HG03457 (cell line): ENCODE measurements around the gene ARID1B.
"Not testable (repeated sequence)": the region's sequence is repeated elsewhere in the genome, so short reads cannot be mapped to it uniquely, and the experiment has no call there.

Experiments used
- ATAC-seq: cut with Tn5 transposase; IDR thresholded peaks from one replicate; pipeline ENCODE4 v1.9.1; 2021; ENCODE audit warnings: moderate number of reproducible peaks; ENCODE audit not compliant: unreplicated experiment

Gene ARID1B

DNA sequence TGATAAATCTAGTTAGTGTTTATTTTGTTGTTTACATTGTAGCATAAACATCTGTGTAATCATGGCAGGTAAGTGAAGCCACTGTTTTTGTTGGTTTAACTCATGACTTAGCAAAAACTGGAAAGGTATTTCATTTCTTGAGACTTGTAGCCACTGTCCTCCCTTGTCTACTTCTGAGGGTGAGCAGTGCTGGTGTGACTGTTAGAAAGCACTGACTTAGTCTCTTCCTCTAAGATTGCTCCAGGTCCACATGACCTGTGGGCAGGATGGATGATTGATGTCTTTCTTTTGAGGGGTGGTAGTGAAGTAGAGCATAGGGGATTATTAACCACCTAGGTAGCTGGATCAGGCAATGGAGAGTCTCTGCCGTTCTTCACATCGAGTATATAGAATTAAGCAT lies 203.8 kb downstream of the ARID1B start:
- ATAC-seq = no peak

DNA sequence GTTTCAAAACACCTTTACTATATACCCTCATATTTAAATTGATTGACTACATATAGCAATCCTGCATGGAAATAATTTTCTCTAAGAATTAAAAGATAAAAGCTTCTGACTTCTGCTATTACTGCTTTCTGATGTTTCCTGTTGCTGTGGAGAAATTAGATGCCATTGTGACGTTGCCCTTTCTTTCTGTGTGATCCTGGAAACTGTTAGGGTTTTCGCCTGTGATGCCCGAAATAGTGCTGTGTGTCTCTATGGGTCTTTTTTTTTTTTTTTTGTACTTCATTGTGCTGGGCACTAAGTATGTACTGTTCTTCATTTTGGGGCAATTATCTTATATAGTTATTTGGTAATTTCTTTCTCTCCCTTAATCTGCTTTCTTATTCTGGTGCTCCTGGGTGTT lies 205.0 kb downstream of the ARID1B start:
- ATAC-seq = no peak

DNA sequence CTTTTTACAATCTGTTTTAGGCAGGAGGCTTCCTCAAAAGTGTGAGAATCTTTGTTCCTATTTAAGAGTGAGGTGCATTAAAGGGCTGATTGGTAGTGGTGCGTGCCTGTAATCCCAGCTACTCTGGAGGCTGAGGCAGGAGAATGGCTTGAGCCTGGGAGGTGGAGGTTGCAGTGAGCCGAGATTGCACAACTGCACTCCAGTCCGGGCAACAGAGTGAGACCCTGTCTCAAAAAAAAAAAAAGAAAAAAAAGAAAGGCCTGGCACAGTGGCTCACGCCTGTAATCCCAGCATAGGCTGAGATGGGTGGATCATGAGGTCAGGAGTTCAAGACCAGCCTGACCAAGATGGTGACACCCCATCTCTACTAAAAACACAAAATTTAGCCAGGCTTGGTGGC lies 205.7 kb downstream of the ARID1B start:
- ATAC-seq = not testable (repeated sequence)

DNA sequence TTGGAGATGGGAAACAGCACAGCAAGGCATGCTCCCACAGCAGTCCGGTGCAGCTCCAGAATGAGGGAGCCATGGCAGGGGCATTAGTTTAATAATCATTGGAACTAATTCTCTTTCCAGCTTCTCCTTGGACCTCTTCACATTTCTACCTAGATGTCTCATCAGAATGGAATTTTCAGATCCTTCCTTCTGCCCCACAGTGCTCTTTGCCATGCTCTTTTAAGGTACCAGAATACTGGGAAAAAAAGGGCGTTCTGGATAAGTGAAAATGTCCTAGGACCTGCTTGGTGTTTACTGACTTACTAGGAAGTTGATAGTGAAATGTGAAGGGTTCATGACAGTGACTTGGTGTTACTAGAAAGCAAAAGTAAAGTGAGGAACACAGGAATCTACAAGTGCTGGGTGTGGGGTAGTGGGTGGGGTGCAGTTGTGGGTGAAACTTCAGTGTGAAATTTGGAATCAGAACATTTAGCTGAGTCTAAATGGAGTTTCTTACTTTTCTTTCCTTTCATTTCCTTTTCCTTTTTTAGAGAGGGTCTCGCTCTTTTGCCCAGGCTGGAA lies 207.1 kb downstream of the ARID1B start:
- ATAC-seq = no peak

DNA sequence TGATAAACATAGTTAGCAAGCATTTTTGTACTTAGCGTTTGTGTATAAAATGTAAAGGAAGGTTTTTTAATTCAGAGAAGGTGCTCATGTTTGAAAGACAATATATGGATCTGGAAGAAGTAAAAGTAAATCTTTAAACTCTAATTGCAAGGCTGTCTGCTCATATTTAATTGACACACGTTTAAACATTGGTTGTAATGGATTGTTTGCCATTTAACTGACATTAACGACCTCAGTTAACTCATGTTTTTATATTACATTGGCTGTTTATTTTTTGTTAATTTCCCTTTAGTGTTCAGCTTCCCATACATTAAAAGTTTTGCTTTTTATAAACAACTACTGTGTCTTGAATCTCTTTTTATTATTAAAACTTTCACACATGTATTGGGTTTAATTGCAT lies 208.1 kb downstream of the ARID1B start:
- no peak for ATAC-seq

DNA sequence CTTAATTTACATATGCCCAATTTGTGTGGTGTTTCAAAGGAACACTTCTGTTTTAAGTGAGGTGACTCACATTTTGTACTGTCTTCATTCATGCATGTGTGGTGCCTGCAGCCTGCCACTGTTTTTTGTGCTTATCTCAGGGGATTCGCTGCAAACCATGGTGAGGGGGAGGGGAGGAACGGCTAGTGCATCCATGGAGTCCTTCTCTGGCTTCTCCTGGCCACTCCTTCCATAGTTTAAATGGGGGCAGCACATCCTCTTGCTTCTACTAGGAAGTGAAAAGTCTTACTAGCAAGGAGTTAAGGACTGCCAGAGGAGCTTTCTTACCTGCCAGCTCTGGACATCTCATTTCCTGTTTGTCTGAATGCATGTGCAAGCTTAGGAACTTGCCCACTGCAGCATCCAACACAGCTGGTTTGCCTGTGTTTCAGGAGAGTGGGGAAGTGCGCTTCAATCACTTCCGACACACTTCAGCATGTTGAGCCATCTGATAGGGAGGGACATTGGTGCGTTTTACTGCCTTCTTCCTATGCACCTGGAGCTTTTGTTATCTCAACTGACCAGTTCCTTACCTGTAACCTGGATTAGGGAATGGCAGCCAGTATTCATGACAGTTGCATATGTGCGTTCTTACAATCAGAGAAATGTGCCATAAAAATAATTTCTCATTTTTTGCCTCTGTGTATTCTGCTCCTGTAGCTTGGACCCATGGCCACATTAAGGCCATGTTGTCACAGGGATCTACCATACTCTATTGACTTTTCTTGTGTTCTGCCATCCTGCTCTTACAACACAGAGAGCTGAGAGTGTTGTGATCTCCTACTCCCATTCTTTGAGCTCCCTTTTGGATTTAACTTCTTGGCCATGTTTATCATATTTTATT lies 211.3 kb downstream of the ARID1B start:
- ATAC-seq = peak; percentile 67

DNA sequence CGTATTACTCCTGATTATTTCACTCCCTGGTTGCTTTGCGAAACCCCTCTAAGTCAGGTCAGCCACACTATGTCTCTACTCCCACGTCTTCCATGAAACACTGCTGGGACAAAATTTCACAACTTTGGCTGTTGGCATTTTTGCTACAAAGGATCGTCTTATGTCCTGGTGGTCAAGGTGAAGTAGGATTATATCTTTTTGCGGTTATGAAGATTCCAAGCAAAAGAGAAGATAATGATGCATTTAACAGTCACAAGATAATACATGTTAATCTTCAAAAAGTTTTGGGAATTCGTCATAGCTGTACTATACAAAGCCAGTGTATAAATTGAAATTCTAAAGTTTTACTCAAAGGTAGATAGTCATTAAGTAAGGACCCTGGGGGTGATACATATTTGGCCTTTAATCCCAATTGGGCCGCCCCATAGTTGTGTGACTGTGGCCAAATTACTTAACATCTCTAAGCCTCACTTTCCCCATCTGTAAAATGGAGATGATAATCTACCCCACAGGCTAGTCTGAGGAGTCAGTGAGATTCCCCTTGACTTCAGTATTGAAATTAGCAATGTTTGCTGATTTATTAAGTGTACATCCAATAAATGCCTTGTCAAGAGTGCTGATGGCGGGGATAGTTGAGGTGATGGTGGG lies 212.1 kb downstream of the ARID1B start:
- no peak for ATAC-seq

DNA sequence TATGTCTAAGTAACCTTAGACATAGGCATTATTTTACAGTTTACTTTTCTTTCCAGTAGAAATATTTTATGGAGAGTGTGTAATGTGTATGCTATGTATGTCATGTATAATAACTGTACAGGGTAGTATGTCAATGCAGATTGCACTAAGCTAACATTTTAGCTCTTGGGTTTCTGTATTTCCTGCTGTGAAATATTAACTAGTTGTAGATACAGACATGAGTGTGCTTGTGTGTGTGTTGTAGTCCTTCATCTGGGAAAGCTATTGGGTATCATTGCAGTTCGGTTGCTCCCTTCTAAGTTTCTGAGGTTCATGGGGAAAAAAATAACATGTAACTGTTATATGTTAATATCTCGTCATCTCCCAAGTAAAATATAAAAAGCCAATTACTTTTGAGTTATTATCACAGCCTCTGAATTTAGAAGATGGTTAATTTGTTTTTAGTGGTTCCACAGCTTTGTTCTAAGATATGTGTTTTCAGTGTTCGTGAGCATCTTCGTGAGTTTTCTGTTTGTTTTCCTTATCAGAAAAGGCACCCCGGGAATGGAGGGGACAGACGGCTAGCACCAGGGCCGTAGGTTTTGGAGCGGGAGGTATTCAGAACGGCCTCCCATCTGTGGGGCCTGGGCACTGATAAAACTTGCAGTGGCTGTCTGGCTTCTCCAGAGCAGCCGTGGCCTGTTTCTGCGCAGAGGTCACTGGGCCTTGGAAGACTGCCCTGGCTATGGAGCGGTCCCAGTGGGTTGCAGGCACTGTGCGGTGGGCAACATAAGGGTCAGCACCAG lies 215.0 kb downstream of the ARID1B start:
- ATAC-seq = no peak

DNA sequence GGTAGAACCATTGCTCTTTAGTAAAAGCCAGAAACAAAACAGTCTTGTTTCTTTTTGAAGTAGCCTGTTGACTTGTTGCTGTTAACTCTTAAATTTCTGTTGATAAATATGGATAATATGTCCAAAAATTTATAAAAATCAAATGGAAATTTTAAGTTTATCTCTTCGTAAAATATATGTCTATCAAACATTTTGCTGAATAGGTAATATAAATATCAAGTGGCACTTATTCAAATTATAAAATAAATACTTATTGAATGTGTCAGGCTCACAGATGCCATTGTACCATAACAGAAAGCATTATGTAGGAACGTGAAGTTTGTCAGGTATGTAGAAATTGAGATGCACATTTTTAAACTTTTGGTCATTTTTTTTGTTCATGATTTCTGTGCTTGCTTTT lies 216.5 kb downstream of the ARID1B start:
- ATAC-seq = no peak

DNA sequence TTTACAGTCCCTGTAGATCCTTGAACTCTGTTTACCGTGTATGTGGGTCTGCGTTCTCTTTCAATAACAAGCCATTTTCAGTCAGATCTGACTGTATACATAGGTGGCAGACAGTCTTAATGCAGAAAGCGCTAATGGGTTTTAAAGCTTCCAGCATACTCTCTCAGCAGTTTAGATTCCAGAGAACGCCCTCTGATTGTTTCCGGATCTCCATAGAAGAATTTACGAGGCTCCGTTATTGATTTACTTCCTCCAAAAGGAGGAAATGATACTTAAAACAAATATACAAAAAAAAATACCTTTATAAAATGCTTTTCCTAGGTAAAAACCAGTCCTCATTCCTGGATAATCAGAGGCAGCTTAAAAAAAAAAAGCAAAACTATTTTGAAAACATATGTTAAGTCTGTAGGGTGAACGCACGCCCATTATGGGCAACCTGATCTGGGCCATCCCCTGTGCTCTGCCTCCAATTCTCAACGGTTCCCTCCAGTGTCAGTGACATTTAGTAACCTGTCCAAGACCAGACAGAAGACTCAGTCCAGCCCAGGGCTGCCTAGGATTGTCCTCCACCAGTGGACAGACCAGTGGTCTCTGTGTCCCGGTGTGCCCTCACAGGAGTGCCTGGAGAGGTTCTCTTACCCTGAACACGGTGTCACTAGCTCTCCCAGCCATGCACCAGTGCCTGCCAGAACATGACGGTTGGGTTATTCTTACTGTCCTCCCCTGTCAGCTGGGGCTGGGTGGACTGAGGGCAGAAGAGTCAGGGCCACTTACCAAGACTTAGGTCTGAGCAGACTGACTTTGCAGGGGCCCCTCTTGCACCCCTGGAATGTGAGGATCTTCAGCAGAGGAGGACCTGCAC lies 217.3 kb downstream of the ARID1B start:
- ATAC-seq = no peak

DNA sequence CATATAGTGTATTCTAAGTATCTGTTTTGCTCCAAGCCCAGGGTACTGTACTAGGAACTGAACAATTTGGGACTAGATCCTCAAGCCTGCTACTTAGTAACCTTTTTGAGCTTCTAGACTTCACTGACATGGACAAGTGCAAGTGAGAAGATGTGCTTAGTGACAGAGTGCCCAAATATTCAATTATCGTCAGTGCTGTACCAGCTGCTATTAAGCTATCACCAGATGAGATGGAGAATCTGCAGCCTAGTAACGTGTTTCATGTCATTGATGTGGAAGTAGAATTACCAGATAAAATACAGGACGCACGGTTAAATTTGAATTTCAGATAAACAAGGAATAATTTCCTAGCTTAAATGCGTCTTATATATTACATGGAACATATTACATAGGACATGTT lies 218.3 kb downstream of the ARID1B start:
- ATAC-seq = no peak

DNA sequence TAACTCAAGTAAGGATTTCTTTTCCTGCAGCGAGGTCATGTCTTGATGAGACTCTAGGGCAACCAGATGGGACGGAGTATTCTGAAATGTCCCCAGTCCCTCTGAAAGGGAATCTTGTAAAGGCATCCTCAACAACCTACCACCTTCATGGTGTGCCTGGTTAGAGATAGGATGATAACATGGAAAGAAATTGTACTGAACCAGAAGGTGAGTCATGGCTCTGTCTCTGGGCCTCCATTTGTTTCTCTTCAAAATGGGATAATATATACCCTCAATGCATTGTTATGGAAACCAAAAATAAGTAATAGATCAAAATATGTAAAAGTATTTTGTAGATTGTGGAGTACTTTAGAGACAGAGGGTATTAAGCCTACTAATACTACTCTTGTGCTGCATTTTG lies 219.1 kb downstream of the ARID1B start:
- ATAC-seq = no peak

DNA sequence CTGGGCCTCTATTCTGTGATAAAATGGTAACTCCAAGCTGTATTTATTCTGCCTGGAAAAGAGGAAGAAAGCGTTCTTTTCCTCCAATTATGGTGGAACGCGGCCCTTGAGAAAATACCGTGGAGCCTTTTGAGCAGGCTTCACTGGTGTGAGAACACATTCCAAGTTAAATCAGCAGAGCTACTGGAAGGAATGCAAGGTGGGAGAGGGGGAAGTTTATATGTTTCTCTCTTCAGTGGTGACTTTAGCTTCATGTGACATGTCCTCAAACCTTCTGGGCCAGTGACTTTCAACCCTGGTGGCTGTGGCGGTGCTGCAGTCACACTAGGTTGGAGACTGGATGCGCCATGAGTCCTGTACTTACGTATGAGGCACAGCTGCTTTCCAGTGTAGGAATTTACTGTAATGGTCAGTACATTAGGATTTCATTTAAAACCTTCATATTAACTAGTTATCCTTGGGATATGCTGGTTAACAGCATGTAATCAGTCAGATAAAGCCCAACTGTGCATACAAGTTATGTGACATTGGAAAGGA lies 221.7 kb downstream of the ARID1B start:
- no peak for ATAC-seq

DNA sequence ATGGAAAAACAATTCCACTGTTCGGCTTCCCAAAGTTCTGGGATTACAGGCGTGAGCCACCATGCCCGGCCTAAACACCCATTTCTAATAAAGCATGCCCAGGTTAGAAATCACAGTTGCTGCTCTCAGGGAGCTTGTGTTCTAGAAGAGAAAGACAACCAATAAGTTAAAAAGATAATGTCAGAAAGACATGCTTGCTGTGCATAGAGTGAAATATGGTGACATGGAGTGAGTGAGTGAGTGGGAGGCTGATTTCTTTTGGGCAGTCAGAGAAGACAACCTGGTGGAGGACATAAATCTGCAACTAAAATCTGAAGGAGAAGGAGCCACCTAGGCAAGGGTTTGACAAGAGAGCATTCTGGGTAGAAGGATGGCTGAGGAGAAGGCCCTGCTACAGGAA lies 222.6 kb downstream of the ARID1B start:
- no peak for ATAC-seq

DNA sequence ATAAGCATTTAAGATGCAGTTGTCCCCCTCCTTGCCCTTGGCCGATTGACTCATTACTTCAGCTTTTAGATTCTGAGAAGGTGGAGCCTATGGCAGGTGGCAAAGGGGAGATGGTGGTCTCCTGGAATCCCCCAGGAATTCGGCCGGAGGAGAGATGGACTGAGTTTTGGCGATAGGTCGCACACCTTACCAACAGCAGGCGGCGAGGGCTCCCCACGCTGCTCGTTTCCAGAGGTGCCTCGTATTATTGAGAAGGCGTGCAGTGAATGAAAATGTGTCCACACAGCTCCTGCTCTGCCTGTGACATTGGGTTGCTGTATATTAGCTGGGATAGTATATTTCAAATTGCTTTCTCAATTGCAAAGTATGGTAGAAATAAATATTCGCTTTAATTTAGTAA lies 224.5 kb downstream of the ARID1B start:
- no peak for ATAC-seq

DNA sequence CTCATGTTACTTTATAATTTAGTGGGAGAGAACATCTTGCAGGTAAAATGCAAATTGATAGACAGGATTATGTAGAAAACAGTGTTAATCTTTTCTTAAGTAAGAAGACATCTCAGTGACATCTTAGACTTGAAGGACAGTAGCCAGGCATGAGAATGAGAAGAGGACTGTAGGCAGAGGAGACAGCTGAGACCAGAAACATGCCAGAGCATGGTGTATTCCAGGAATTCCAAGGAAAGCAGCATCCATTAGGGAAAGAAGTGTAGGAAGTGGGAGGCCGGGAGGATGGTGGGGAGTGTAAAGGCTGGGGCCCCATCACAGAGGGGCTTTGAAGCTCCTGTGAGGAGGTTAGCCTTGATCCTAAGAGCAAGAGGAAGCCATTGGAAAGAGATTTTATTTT lies 225.6 kb downstream of the ARID1B start:
- no peak for ATAC-seq

DNA sequence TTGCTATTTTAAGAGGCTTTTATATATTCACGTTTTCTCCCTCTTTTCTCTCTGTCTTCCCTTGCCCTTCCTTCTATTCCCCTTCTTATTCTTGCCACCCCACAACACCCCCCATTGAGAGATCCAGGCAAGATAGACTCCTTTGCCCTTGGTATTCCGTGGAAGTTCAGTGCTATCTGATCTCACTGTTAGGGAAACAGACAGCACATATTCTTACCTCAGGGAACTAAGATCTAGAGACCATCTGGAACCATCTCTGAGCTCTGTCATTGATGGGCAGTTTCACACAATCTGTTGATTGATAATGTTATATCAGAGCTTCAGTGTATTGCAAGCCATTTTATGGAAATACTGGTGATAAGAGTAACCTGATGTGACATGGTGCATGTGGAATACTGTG lies 228.8 kb downstream of the ARID1B start:
- no peak for ATAC-seq

DNA sequence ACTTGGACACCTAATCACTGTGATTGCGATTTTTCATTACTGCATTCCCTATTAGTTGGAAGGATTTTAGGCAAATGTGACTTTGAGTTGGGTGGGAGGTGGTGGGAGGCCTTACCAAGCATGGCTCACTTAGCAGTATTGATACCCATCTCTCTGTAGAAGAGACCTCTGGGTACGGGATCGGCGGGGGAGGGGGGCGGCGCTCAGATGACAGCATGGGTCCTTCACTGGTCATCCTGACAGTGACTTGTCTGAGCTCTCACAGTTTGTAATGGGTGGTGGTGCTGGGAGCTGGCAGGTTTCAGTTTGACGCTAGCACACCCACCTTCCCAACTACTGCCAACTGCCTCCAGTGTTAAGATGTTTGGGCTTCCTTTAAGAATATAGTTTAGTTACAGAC lies 231.4 kb downstream of the ARID1B start:
- no peak for ATAC-seq

DNA sequence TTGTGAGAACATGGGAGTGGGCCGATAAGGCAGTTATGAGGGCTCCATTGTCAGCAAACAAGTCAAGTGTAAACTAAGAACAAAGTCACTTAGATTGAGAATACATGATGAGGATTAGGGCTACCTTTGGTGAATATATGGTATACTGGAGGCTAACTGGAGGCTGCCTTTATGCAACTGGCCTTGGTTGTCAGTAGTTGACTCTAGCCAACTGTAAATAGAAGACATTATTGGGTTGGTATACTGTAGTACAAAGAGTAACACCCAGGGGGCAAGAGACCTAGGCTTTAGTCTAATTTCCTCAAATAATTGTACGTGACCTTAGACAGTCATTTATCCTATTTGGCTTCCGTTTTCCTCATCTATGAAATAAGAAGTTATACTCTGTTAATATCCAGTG lies 235.2 kb downstream of the ARID1B start:
- ATAC-seq = no peak

DNA sequence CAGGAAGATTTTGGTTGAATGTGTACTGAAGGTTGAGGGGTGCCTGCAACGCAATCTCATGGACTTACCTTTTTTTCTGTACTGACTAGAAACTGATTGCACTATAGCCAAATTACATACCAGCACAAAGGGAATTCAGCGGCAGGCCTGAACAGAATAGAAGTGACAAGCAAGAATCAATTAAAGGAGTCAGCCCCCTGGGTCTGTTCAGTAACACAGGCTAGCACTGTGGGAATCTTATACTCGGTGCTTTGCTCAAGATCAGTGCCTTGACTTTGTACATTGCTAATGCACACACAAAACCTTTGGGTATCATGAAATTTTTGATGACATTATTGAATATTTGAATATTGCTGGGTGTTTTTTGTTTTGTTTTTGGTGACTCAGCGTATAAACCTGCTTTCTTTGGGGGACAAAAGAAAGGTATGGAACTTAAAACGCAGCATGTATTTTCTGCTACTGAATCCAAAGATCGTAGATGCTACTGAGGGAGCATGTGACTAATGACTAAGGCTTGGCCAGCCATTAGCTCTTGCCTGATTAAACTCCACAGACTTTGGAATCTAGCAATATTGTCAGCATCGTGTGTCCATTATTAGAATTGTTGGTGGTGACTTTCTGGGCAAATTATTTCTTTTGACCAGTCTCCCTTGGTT lies 236.6 kb downstream of the ARID1B start:
- ATAC-seq = no peak
